ENCODE measurements around the gene RGL2.

- TF ChIP-seq CTCF (IDR thresholded peaks at IDR 0.05) (peak in 1 of 4 experiments; percentile 33), POLR2A (IDR thresholded peaks at IDR 0.05) (no peak), POLR2AphosphoS5 (IDR thresholded peaks at IDR 0.05) (no peak)
Observed at GRCh38 chr6:33248643-33248931, 50.2 kb downstream of the RGL2 start.

All from gastroesophageal sphincter (tissue), 3 donors.